ENCODE measurements around the gene SRSF4. TPM values are rescaled to one million over a fixed set of nuclear protein-coding genes. Genes with fewer than 3 reads are reported as not detected.

SRSF4 gene
- total RNA-seq, 1 donor from 2014 or later: 111 TPM

GRCh38 chr1:29197993-29198392, 16.3 kb upstream of the SRSF4 start:
- Mint-ChIP-seq H3K27me3 (no peaks in the 10 kb centered on the region), H3K36me3 (ENCODE audit: insufficient read depth) (peaks cover 7% of the 10 kb centered on the region), H3K4me1 (ENCODE audit: low read depth) (peaks cover 4% of the 10 kb centered on the region), H3K9me3 (ENCODE audit: low read depth) (no peaks in the 10 kb centered on the region), H3K27ac (no peak overlapping the region), H3K4me3 (ENCODE audit: low read depth) (no peak overlapping the region)
- DNase-seq (ENCODE audit: low spot score, unreplicated experiment): no peak
- no peak for TF ChIP-seq CTCF (IDR thresholded peaks at IDR 0.05; ENCODE audit: unreplicated experiment)

- no peaks in the 10 kb centered on the region for H3K9me3 Mint-ChIP-seq (ENCODE audit: low read depth)
- H3K36me3 Mint-ChIP-seq (ENCODE audit: insufficient read depth): peaks cover 7% of the 10 kb centered on the region
- H3K4me1 Mint-ChIP-seq (ENCODE audit: low read depth): peaks cover 1% of the 10 kb centered on the region
- H3K27ac Mint-ChIP-seq: no peak overlapping the region
- no peak overlapping the region for H3K4me3 Mint-ChIP-seq (ENCODE audit: low read depth)
- H3K27me3 Mint-ChIP-seq: no peaks in the 10 kb centered on the region
- no peak for DNase-seq (ENCODE audit: low spot score, unreplicated experiment)
- peak; percentile 57 for TF ChIP-seq CTCF (IDR thresholded peaks at IDR 0.05; ENCODE audit: unreplicated experiment)
These were observed 15.9 kb upstream of the SRSF4 start for GRCh38 chr1:29197590-29197924.

- Mint-ChIP-seq H3K36me3 (ENCODE audit: insufficient read depth) (peaks cover 8% of the 10 kb centered on the region), H3K9me3 (ENCODE audit: low read depth) (no peaks in the 10 kb centered on the region), H3K27ac (no peak overlapping the region), H3K4me3 (ENCODE audit: low read depth) (no peak overlapping the region), H3K4me1 (ENCODE audit: low read depth) (no peaks in the 10 kb centered on the region), H3K27me3 (no peaks in the 10 kb centered on the region)
- TF ChIP-seq CTCF (IDR thresholded peaks at IDR 0.05; ENCODE audit: unreplicated experiment): no peak
- DNase-seq (ENCODE audit: low spot score, unreplicated experiment): no peak
These were observed 15.3 kb upstream of the SRSF4 start for GRCh38 chr1:29196863-29197589.

- H3K36me3 Mint-ChIP-seq (ENCODE audit: insufficient read depth): peaks cover 13% of the 10 kb centered on the region
- no peak for DNase-seq (ENCODE audit: low spot score, unreplicated experiment)
- no peaks in the 10 kb centered on the region for H3K27me3 Mint-ChIP-seq
- H3K9me3 Mint-ChIP-seq (ENCODE audit: low read depth): peaks cover 2% of the 10 kb centered on the region
- TF ChIP-seq CTCF (IDR thresholded peaks at IDR 0.05; ENCODE audit: unreplicated experiment): no peak
- H3K4me3 Mint-ChIP-seq (ENCODE audit: low read depth): no peak overlapping the region
- no peaks in the 10 kb centered on the region for H3K4me1 Mint-ChIP-seq (ENCODE audit: low read depth)
- H3K27ac Mint-ChIP-seq: no peak overlapping the region
These were observed 14.2 kb upstream of the SRSF4 start for GRCh38 chr1:29195881-29196291.

GRCh38 chr1:29193879-29194455, 12.3 kb upstream of the SRSF4 start:
- no peak overlapping the region for H3K4me3 Mint-ChIP-seq (ENCODE audit: low read depth)
- H3K36me3 Mint-ChIP-seq (ENCODE audit: insufficient read depth): peaks cover 18% of the 10 kb centered on the region
- peaks cover 4% of the 10 kb centered on the region for H3K9me3 Mint-ChIP-seq (ENCODE audit: low read depth)
- no peak for DNase-seq (ENCODE audit: low spot score, unreplicated experiment)
- no peak for TF ChIP-seq CTCF (IDR thresholded peaks at IDR 0.05; ENCODE audit: unreplicated experiment)
- H3K27me3 Mint-ChIP-seq: no peaks in the 10 kb centered on the region
- no peaks in the 10 kb centered on the region for H3K4me1 Mint-ChIP-seq (ENCODE audit: low read depth)
- no peak overlapping the region for H3K27ac Mint-ChIP-seq
